CD4-positive, alpha-beta T cell (primary cell): ENCODE results near the gene CAMTA1. TPM values are rescaled to one million over a fixed set of nuclear protein-coding genes. Genes with fewer than 3 reads are reported as not detected.

ENCODE experiments used
- ATAC-seq: fragments of 200-7000 bp; cut with Tn5 transposase; one replicate; pipeline ENCODE4 v1.10.0; 2022; ENCODE audit warnings: mild to moderate bottlenecking; ENCODE audit not compliant: poor library complexity
- CTCF ChIA-PET: fragments of 350-600 bp; sonication (Branson Sonifier 250); formaldehyde crosslinking; loops from one replicate; lab custom pipeline; 2021; ENCODE audit warnings: antibody characterized with exemption, inconsistent platforms; lab: Charles Lee
- POLR2A ChIA-PET: fragments of 350-600 bp; sonication (Branson Sonifier 250); formaldehyde crosslinking; loops from one replicate; lab custom pipeline; 2021; ENCODE audit warnings: antibody characterized with exemption, inconsistent platforms; lab: Charles Lee
- DNase-seq, 14 experiments: peaks; one replicate each; pipeline ENCODE4 v3.0.0-alpha.2; 2013 to 2020; ENCODE audit warnings: mixed read lengths in 2 of 14
- H3K27ac ChIP-seq, 2 donors: one replicate each; pipeline versions ENCODE4 v1.5.1 to v1.7.0; 2013; ENCODE audit warnings: low read length in 2 of 2, low read depth in 1 of 2, mild to moderate bottlenecking in 1 of 2
- H3K27me3 ChIP-seq, 2 experiments: 1 replicate in 1 of 2; 2 replicates in 1 of 2; pipeline versions ENCODE4 v1.6.1 to v1.7.0; 2013; ENCODE audit warnings: low read length in 2 of 2, control low read depth in 1 of 2, mild to moderate bottlenecking in 1 of 2, moderate library complexity in 1 of 2; ENCODE audit not compliant: insufficient read depth in 2 of 2, control insufficient read depth in 1 of 2
- H3K36me3 ChIP-seq: one replicate; pipeline ENCODE4 v1.6.1; 2013; ENCODE audit warnings: low read length, control low read depth; ENCODE audit not compliant: insufficient read depth
- H3K4me1 ChIP-seq: one replicate; pipeline ENCODE4 v1.6.1; 2013; ENCODE audit warnings: low read length, control low read depth; ENCODE audit not compliant: insufficient read depth
- H3K4me3 ChIP-seq: one replicate; pipeline ENCODE4 v1.5.1; 2013; ENCODE audit warnings: mild to moderate bottlenecking, low read length, moderate library complexity
- H3K9me3 ChIP-seq, 2 experiments: 1 replicate in 1 of 2; 2 replicates in 1 of 2; pipeline versions ENCODE4 v1.6.1 to v1.7.0; 2013; ENCODE audit warnings: low read length in 2 of 2, mild to moderate bottlenecking in 2 of 2, control low read depth in 1 of 2, moderate library complexity in 1 of 2; ENCODE audit not compliant: control insufficient read depth in 1 of 2, insufficient read depth in 1 of 2
- H3K27ac Mint-ChIP-seq: one replicate; pipeline ENCODE4 v1.8.0; 2020; ENCODE audit warnings: mixed read lengths
- H3K27me3 Mint-ChIP-seq: one replicate; pipeline ENCODE4 v1.8.0; 2021; ENCODE audit warnings: mixed read lengths
- H3K36me3 Mint-ChIP-seq: one replicate; pipeline ENCODE4 v1.8.0; 2021; ENCODE audit warnings: low read depth, mixed read lengths
- H3K4me1 Mint-ChIP-seq: one replicate; pipeline ENCODE4 v1.8.0; 2021; ENCODE audit warnings: low read depth, mixed read lengths
- H3K4me3 Mint-ChIP-seq: one replicate; pipeline ENCODE4 v1.8.0; 2020; ENCODE audit warnings: mild to moderate bottlenecking, mixed read lengths
- H3K9me3 Mint-ChIP-seq: one replicate; pipeline ENCODE4 v1.8.0; 2020; ENCODE audit warnings: mixed read lengths
- CTCF ChIP-seq: fragments of 200-600 bp; IDR thresholded peaks from one replicate; pipeline ENCODE4 v1.8.0; 2022; ENCODE audit warnings: antibody characterized with exemption, mild to moderate bottlenecking
- intact Hi-C, 2 experiments: fragments of 100-400 bp; cut with DNase I in 1 of 2; cut with micrococcal nuclease in 1 of 2; formaldehyde crosslinking; loops; one replicate each; pipeline versions ENCODE4 v1.15.1 to v1.9.0; 2023 to 2025; cut with DNase I, micrococcal nuclease
- total RNA-seq, 174 experiments: library from RNA in 2 of 174; stranded (reverse) in 2 of 174; gene quantifications; one replicate each; pipeline ENCODE4 v1.2.3 and lab custom pipeline; 2021 to 2026

The CAMTA1 gene
- total RNA-seq, 2 experiments from 2014 or later = 38.6 to 39.3 TPM

- H3K36me3 Mint-ChIP-seq = peaks cover 49% of the 10 kb centered on the region
- Histone ChIP-seq H3K4me1 (peaks cover 34% of the 10 kb centered on the region), H3K27me3 (no peaks in the 10 kb centered on the region), H3K36me3 (peaks cover 31% of the 10 kb centered on the region), H3K27ac (no peak overlapping the region), H3K4me3 (no peak overlapping the region), H3K9me3 (peaks cover 0 to 5% of the 10 kb centered on the region in 2 experiments)
- ChIA-PET POLR2A (interaction anchor here (1.1 to 3.1 kb wide), 2 partner anchors 10 to 29 kb away, joined by 3 to 19 read pairs; partner anchors contain the start of gene VAMP3), CTCF (no interaction called here)
- H3K4me1 Mint-ChIP-seq = peaks cover 32% of the 10 kb centered on the region
- ATAC-seq (no peak), DNase-seq (no peak)
- no peaks in the 10 kb centered on the region for H3K27me3 Mint-ChIP-seq
- peak overlapping the region; percentile 55 for H3K4me3 Mint-ChIP-seq
- intact Hi-C loops = loop anchor here in 1 of 2 experiments (10.0 kb wide), 3 partner anchors 173 to 1093 kb away; partner anchors contain the start of genes ENO1 and RERE
- H3K27ac Mint-ChIP-seq = peak overlapping the region; percentile 43
- no peaks in the 10 kb centered on the region for H3K9me3 Mint-ChIP-seq
- no peak for TF ChIP-seq CTCF
Observed at GRCh38 chr1:7781501-7781900, 996.2 kb downstream of the CAMTA1 start.

GRCh38 chr1:7781923-7782495 is 996.8 kb downstream of the CAMTA1 start:
- H3K27ac Mint-ChIP-seq = peak overlapping the region; percentile 43
- H3K4me3 ChIP-seq = no peak overlapping the region
- no peaks in the 10 kb centered on the region for H3K27me3 ChIP-seq
- peaks cover 48% of the 10 kb centered on the region for H3K36me3 Mint-ChIP-seq
- peaks cover 33% of the 10 kb centered on the region for H3K4me1 Mint-ChIP-seq
- ATAC-seq (no peak), DNase-seq (peak in 7 of 14 experiments; percentile 5 to 53 (median 34))
- H3K4me3 Mint-ChIP-seq = peak overlapping the region; percentile 55
- no peak for TF ChIP-seq CTCF
- H3K4me1 ChIP-seq = peaks cover 34% of the 10 kb centered on the region
- no peaks in the 10 kb centered on the region for H3K9me3 Mint-ChIP-seq
- peaks cover 29% of the 10 kb centered on the region for H3K36me3 ChIP-seq
- no peak overlapping the region for H3K27ac ChIP-seq
- intact Hi-C loops = loop anchor here in 1 of 2 experiments (2.0 to 10.0 kb wide), 4 partner anchors 77 to 1093 kb away; partner anchors contain the start of genes ENO1 and RERE
- POLR2A ChIA-PET = interaction anchor here (1.1 to 3.1 kb wide), 2 partner anchors 10 to 30 kb away, joined by 3 to 19 read pairs; partner anchors contain the start of gene VAMP3
- H3K27me3 Mint-ChIP-seq = no peaks in the 10 kb centered on the region
- CTCF ChIA-PET = no interaction called here
- H3K9me3 ChIP-seq = peaks cover 0 to 5% of the 10 kb centered on the region in 2 experiments

DNA sequence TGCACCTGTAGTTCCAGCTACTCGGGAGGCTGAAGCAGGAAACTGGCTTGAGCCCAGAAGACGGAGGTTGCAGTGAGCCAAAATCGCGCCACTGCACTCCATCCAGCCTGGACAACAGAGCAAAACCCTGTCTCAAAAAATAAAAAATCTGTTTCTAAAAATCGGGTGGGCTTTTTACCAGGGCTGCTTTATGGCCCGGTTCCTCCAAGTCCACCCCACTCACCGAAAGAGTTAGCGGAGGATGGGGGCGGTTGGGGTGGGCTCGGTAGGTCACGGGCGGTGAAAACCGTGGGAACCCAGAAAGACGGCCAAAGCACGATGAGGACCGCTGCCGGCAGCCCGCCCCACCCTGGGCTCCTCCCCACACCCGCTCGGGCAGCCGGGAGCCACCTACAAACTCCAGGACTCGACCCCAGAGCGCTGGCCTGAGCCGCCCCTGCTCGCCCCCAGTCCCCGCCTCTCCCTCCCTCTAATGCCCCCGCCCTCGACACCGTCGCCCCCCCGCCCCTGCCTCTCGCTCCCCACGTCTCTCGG is 998.0 kb downstream of the CAMTA1 start:
- ATAC-seq = no peak
- no peak for TF ChIP-seq CTCF
- peak overlapping the region in 1 of 2 donors; percentile 73 for H3K27ac ChIP-seq
- peaks cover 20% of the 10 kb centered on the region for H3K36me3 ChIP-seq
- CTCF ChIA-PET = no interaction called here
- intact Hi-C loops = loop anchor here in 1 of 2 experiments (1.0 to 10.0 kb wide), 5 partner anchors 12 to 1092 kb away; partner anchors contain the start of genes ENO1, RERE and VAMP3
- POLR2A ChIA-PET = interaction anchor here (1.6 to 3.1 kb wide), 2 partner anchors 8 to 12 kb away, joined by 7 to 19 read pairs; partner anchors contain the start of gene VAMP3
- peak overlapping the region; percentile 69 for H3K4me3 ChIP-seq
- Mint-ChIP-seq H3K4me1 (peaks cover 37% of the 10 kb centered on the region), H3K36me3 (peaks cover 44% of the 10 kb centered on the region), H3K27me3 (no peaks in the 10 kb centered on the region), H3K4me3 (peak overlapping the region; percentile 55), H3K9me3 (no peaks in the 10 kb centered on the region), H3K27ac (peak overlapping the region; percentile 43)
- no peak for DNase-seq
- peaks cover 0 to 5% of the 10 kb centered on the region in 2 experiments for H3K9me3 ChIP-seq
- no peaks in the 10 kb centered on the region for H3K27me3 ChIP-seq
- H3K4me1 ChIP-seq = peaks cover 34% of the 10 kb centered on the region
